HEK293 (cell line): Measurements from ENCODE around the gene DENND1A.

Source experiments
- CTCF ChIA-PET: fragments of 350-600 bp; formaldehyde crosslinking; extraction: SDS; loops from one replicate; lab custom pipeline; 2021; ENCODE audit warnings: antibody characterized with exemption; lab: Yijun Ruan, JAX
- POLR2A ChIA-PET: fragments of 300-600 bp; formaldehyde crosslinking; extraction: SDS; loops from one replicate; lab custom pipeline; 2020; ENCODE audit warnings: antibody characterized with exemption, inconsistent platforms; lab: Yijun Ruan, JAX
- H3K27ac ChIP-seq: fragments of 200-500 bp; sonication (Bioruptor generic); 2 replicates; pipeline ENCODE4 v1.5.1; 2014; ENCODE audit warnings: low read depth, low read length, control low read depth, inconsistent platforms; ENCODE audit errors: extremely low read depth
- H3K36me3 ChIP-seq, 2 experiments: fragments of 200-500 bp in 1 of 2; sonication (Bioruptor generic) in 1 of 2; 1 replicate in 1 of 2; 2 replicates in 1 of 2; pipeline ENCODE4 v1.5.1; 2014 to 2017; ENCODE audit warnings: inconsistent platforms in 2 of 2, low read length in 2 of 2; ENCODE audit not compliant: control insufficient read depth in 2 of 2, insufficient read depth in 1 of 2
- H3K4me1 ChIP-seq: fragments of 200-500 bp; sonication (Bioruptor generic); 2 replicates; pipeline ENCODE4 v1.5.1; 2014; ENCODE audit warnings: mild to moderate bottlenecking, low read length, inconsistent platforms; ENCODE audit not compliant: control insufficient read depth, insufficient read depth
- H3K4me3 ChIP-seq: 2 replicates; pipeline ENCODE4 v1.5.1; 2011; ENCODE audit warnings: low read depth, mild to moderate bottlenecking, control low read depth, low read length, moderate library complexity
- H3K9me3 ChIP-seq: fragments of 200-500 bp; sonication (Bioruptor generic); 2 replicates; pipeline ENCODE4 v1.5.1; 2014; ENCODE audit warnings: low read depth, low read length, inconsistent platforms; ENCODE audit not compliant: control insufficient read depth, insufficient read depth
- ATF2 ChIP-seq: fragments of 450-650 bp; formaldehyde crosslinking; IDR thresholded peaks from 2 replicates; pipeline ENCODE4 v1.5.1; 2016; ENCODE audit warnings: missing biosample characterization, missing genetic modification characterization, low read depth
- EGR2 ChIP-seq: fragments of 450-650 bp; formaldehyde crosslinking; IDR thresholded peaks from 2 replicates; pipeline ENCODE4 v1.5.1; 2016; ENCODE audit warnings: low read depth, missing biosample characterization, missing genetic modification characterization
- HOXA7 ChIP-seq: sonication (generic); formaldehyde crosslinking; IDR thresholded peaks from 2 replicates; pipeline ENCODE4 v1.8.1; 2022; ENCODE audit warnings: missing genetic modification reagents, borderline replicate concordance
- KLF1 ChIP-seq: fragments of 450-650 bp; formaldehyde crosslinking; IDR thresholded peaks from 2 replicates; pipeline ENCODE4 v1.5.1; 2016; ENCODE audit warnings: missing biosample characterization, missing genetic modification characterization
- KLF10 ChIP-seq: fragments of 450-650 bp; IDR thresholded peaks from 2 replicates; pipeline ENCODE4 v1.5.1; 2018; ENCODE audit warnings: missing biosample characterization, mild to moderate bottlenecking, missing genetic modification characterization
- KLF17 ChIP-seq: fragments of 450-650 bp; formaldehyde crosslinking; IDR thresholded peaks from 2 replicates; pipeline ENCODE4 v1.5.1; 2016; ENCODE audit warnings: missing biosample characterization, missing genetic modification characterization
- MEIS1 ChIP-seq: sonication (generic); formaldehyde crosslinking; IDR thresholded peaks from 2 replicates; pipeline ENCODE4 v1.8.1; 2022; ENCODE audit warnings: missing genetic modification reagents, mild to moderate bottlenecking, borderline replicate concordance
- MZF1 ChIP-seq: fragments of 450-650 bp; formaldehyde crosslinking; IDR thresholded peaks from 2 replicates; pipeline ENCODE4 v1.5.1; 2017; ENCODE audit warnings: missing biosample characterization, missing genetic modification characterization, borderline replicate concordance
- SCRT1 ChIP-seq: fragments of 450-650 bp; formaldehyde crosslinking; IDR thresholded peaks from 2 replicates; pipeline ENCODE4 v1.5.1; 2016; ENCODE audit warnings: missing biosample characterization, missing genetic modification characterization, borderline replicate concordance
- ZNF10 ChIP-seq: fragments of 450-650 bp; formaldehyde crosslinking; IDR thresholded peaks from 2 replicates; pipeline ENCODE4 v1.5.1; 2017; ENCODE audit warnings: missing biosample characterization, missing genetic modification characterization
- ZNF354C ChIP-seq: fragments of 450-650 bp; formaldehyde crosslinking; IDR thresholded peaks from 2 replicates; pipeline ENCODE4 v1.5.1; 2016; ENCODE audit warnings: missing biosample characterization, missing genetic modification characterization, low read depth, borderline replicate concordance
- ZNF560 ChIP-seq: fragments of 450-650 bp; formaldehyde crosslinking; IDR thresholded peaks from 2 replicates; pipeline ENCODE4 v1.5.1; 2017; ENCODE audit warnings: missing biosample characterization, missing genetic modification characterization, borderline replicate concordance
- ZNF585B ChIP-seq: fragments of 450-650 bp; formaldehyde crosslinking; IDR thresholded peaks from 2 replicates; pipeline ENCODE4 v1.5.1; 2016; ENCODE audit warnings: missing biosample characterization, missing genetic modification characterization
- ZNF792 ChIP-seq: fragments of 450-650 bp; formaldehyde crosslinking; IDR thresholded peaks from 2 replicates; pipeline ENCODE4 v1.5.1; 2016; ENCODE audit warnings: missing biosample characterization, missing genetic modification characterization
- ZNF830 ChIP-seq: fragments of 450-650 bp; IDR thresholded peaks from 2 replicates; pipeline ENCODE4 v1.5.0; 2018; ENCODE audit warnings: missing biosample characterization, missing genetic modification characterization, low read depth, mild to moderate bottlenecking, moderate library complexity
- ZSCAN4 ChIP-seq: fragments of 450-650 bp; formaldehyde crosslinking; IDR thresholded peaks from 2 replicates; pipeline ENCODE4 v1.5.1; 2017; ENCODE audit warnings: missing biosample characterization, missing genetic modification characterization
- ZXDB ChIP-seq: fragments of 450-650 bp; formaldehyde crosslinking; IDR thresholded peaks from 2 replicates; pipeline ENCODE4 v1.5.1; 2016; ENCODE audit warnings: missing biosample characterization, missing genetic modification characterization

Gene DENND1A

GRCh38 chr9:123447934-123448646 lies 481.8 kb downstream of the DENND1A start:
- H3K27ac ChIP-seq: no peak overlapping the region
- H3K4me3 ChIP-seq: no peak overlapping the region
- CTCF ChIA-PET: interaction anchor here (0.8 to 1.2 kb wide), 4 partner anchors 9 to 46 kb away, joined by 3 to 4 read pairs (median 4); no protein-coding TSS in a partner anchor
- POLR2A ChIA-PET: no interaction called here
- H3K4me1 ChIP-seq: no peaks in the 10 kb centered on the region
- TF ChIP-seq KLF1 (tag by site-specific recombination) (no peak), MZF1 (tag by site-specific recombination) (no peak), ZNF830 (tag by site-specific recombination) (no peak), SCRT1 (tag by site-specific recombination) (no peak), ZXDB (tag by site-specific recombination) (no peak), KLF10 (tag by site-specific recombination) (no peak), ZNF354C (tag by site-specific recombination) (no peak), MEIS1 (CRISPR knock-in tag) (no peak), ZNF585B (no peak), ZNF10 (no peak)
- H3K9me3 ChIP-seq: no peaks in the 10 kb centered on the region
- no peaks in the 10 kb centered on the region for H3K36me3 ChIP-seq

- POLR2A ChIA-PET: interaction anchor here (0.6 kb wide), 1 partner anchor 28 kb away, joined by 5 read pairs; no protein-coding TSS in a partner anchor
- no peak overlapping the region for H3K4me3 ChIP-seq
- no peak overlapping the region for H3K27ac ChIP-seq
Measured at GRCh38 chr9:123445981-123446610, 483.8 kb downstream of the DENND1A start.

GRCh38 chr9:123445116-123445515 lies 484.8 kb downstream of the DENND1A start:
- CTCF ChIA-PET: no interaction called here
- Histone ChIP-seq H3K9me3 (no peaks in the 10 kb centered on the region), H3K4me3 (no peak overlapping the region), H3K4me1 (no peaks in the 10 kb centered on the region), H3K36me3 (no peaks in the 10 kb centered on the region), H3K27ac (no peak overlapping the region)
- POLR2A ChIA-PET: interaction anchor here (0.6 kb wide), 1 partner anchor 1062 kb away, joined by 3 read pairs; no protein-coding TSS in a partner anchor
- TF ChIP-seq ZSCAN4 (tag by site-specific recombination) (no peak), ZNF792 (tag by site-specific recombination) (no peak), SCRT1 (tag by site-specific recombination) (no peak), KLF17 (no peak), ATF2 (tag by site-specific recombination) (no peak), ZNF560 (no peak)

More at GRCh38 chr9:123445981-123446610, 483.8 kb downstream of the DENND1A start:
- H3K36me3 ChIP-seq: no peaks in the 10 kb centered on the region
- CTCF ChIA-PET: no interaction called here
- TF ChIP-seq HOXA7 (no peak), EGR2 (peak; percentile 37; the same call in 1 of the 2 replicates)
- TF ChIP-seq, all 188 proteins: peak for 1
- Histone ChIP-seq H3K9me3 (no peaks in the 10 kb centered on the region), H3K4me1 (no peaks in the 10 kb centered on the region)
